ENCODE measurements around the gene NUDT11.

NUDT11 gene

GRCh38 chrX:51456246-51456645 lies 40.1 kb downstream of the NUDT11 start:
- no peak overlapping the region for H3K4me3 ChIP-seq (replicated peaks; ENCODE audit: low read depth, low read length)
- TF ChIP-seq CTCF (IDR thresholded peaks at IDR 0.05; ENCODE audit: low read depth, low read length, missing control alignments): no peak

GRCh38 chrX:51440365-51440764 lies 56.0 kb downstream of the NUDT11 start:
- TF ChIP-seq CTCF (IDR thresholded peaks at IDR 0.05; ENCODE audit: low read depth, low read length, missing control alignments): no peak
- no peak for DNase-seq (ENCODE audit: extremely low read depth, low read depth)
- H3K4me3 ChIP-seq (replicated peaks; ENCODE audit: low read depth, low read length): no peak overlapping the region

More at GRCh38 chrX:51456246-51456645, 40.1 kb downstream of the NUDT11 start:
- DNase-seq (ENCODE audit: extremely low read depth, low read depth): no peak

All from HFF-Myc (cell line).